ENCODE measurements around the gene FMN1.

Gene FMN1

DNA sequence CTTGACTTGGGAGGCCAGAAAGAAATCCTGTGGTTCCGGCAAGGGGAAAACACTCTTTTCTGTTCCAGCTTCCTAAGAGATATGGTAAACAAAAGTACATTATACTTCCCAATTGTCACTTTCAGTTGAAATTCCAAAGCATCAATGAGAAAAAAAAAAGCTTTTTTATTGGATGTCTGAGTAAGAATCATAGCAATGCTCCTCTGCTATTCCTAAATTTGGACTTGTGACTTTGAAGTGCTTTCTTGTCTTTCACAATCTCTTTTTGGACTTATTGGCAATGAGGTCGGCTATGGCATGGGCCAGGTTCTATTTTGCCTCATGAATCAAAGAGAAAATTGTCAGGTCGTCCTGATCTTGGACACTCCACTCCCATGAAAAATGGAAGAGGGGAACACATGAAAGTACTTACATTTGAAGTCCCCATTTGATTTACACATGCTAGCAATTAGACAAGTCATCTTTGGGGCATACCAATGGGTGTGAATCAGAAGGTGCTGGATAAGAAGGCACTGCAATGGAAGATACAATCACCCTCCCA is 306.2 kb downstream of the FMN1 start:
- H3K27ac ChIP-seq (ENCODE audit: low read depth, low read length) = no peak overlapping the region
- H3K79me2 ChIP-seq (ENCODE audit: control insufficient read depth, insufficient read depth, low read length, unreplicated experiment) = no peaks in the 10 kb centered on the region
- no peaks in the 10 kb centered on the region for H3K27me3 ChIP-seq (ENCODE audit: insufficient read depth, low read length)
- H3K4me1 ChIP-seq (ENCODE audit: control insufficient read depth, insufficient read depth, low read length, unreplicated experiment) = peaks cover 15% of the 10 kb centered on the region
- H3K36me3 ChIP-seq (ENCODE audit: insufficient read depth, low read length) = no peaks in the 10 kb centered on the region
- H3K4me3 ChIP-seq (ENCODE audit: low read depth, low read length) = no peak overlapping the region
- no peak overlapping the region for H2AFZ ChIP-seq (ENCODE audit: low read length, unreplicated experiment)

DNA sequence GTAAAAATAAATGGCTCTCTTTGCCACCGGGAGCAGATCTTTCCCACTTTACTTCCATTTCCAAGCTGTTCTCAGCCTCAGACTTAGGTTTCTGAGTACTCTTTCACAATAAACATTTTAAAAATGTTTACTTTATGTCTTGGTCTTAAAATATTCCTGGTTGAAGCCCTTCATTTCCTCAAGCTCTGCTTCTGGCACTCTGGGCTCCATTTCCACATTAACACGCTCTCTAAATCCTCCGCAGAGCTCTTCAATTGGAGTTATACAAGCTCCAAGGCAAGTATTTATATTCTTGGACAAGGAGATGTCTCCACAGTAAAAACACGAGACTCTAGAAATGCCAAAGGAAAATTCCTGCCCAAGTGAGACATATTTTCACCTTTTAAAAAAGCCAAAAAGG is 307.4 kb downstream of the FMN1 start:
- Histone ChIP-seq H3K36me3 (ENCODE audit: insufficient read depth, low read length) (no peaks in the 10 kb centered on the region), H2AFZ (ENCODE audit: low read length, unreplicated experiment) (no peak overlapping the region), H3K27ac (ENCODE audit: low read depth, low read length) (no peak overlapping the region), H3K4me3 (ENCODE audit: low read depth, low read length) (no peak overlapping the region), H3K27me3 (ENCODE audit: insufficient read depth, low read length) (no peaks in the 10 kb centered on the region), H3K79me2 (ENCODE audit: control insufficient read depth, insufficient read depth, low read length, unreplicated experiment) (no peaks in the 10 kb centered on the region), H3K4me1 (ENCODE audit: control insufficient read depth, insufficient read depth, low read length, unreplicated experiment) (peaks cover 15% of the 10 kb centered on the region)

DNA sequence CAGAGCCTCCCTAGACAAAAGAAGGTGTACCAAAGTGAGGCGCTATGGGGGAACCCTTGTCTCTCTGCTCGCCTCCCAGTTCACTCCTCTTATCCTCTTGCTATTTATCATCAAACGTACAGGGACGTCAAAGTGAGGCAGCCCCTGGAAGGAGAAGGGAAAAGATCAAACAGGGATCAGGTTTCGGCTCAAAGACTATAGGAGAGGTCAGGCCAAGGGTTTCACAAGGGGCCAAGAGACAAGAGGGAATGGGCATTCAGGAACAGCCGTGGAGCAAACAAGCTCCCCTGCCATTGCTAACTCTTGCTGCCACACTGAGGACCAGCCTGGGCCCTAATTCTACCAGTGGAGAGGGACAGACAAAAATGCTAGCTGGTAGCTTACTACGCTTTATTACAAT is 308.1 kb downstream of the FMN1 start:
- H3K79me2 ChIP-seq (ENCODE audit: control insufficient read depth, insufficient read depth, low read length, unreplicated experiment) = no peaks in the 10 kb centered on the region
- H2AFZ ChIP-seq (ENCODE audit: low read length, unreplicated experiment) = no peak overlapping the region
- H3K4me3 ChIP-seq (ENCODE audit: low read depth, low read length) = no peak overlapping the region
- no peaks in the 10 kb centered on the region for H3K36me3 ChIP-seq (ENCODE audit: insufficient read depth, low read length)
- H3K27me3 ChIP-seq (ENCODE audit: insufficient read depth, low read length) = no peaks in the 10 kb centered on the region
- no peak overlapping the region for H3K27ac ChIP-seq (ENCODE audit: low read depth, low read length)
- H3K4me1 ChIP-seq (ENCODE audit: control insufficient read depth, insufficient read depth, low read length, unreplicated experiment) = peaks cover 15% of the 10 kb centered on the region

DNA sequence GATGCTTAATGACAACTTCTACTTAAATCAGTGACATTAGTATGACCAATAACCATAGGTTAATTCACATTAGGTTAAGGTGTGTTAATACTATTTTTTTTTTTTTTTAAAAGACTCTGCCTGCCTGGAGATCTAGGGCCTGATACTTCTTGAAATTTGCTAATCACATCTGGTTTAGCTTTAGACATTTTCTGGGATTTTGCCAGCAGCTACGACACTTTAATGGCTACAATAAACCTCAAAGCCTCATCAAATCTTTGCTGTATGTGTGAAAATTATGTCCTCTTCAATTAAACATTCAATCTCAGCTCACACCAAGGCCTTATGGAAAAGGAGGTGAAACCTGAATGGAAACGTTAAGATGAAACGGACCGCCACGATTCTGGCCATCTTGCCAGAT is 308.8 kb downstream of the FMN1 start:
- Histone ChIP-seq H3K4me1 (ENCODE audit: control insufficient read depth, insufficient read depth, low read length, unreplicated experiment) (peaks cover 15% of the 10 kb centered on the region), H3K79me2 (ENCODE audit: control insufficient read depth, insufficient read depth, low read length, unreplicated experiment) (no peaks in the 10 kb centered on the region), H3K27ac (ENCODE audit: low read depth, low read length) (no peak overlapping the region), H2AFZ (ENCODE audit: low read length, unreplicated experiment) (no peak overlapping the region), H3K36me3 (ENCODE audit: insufficient read depth, low read length) (no peaks in the 10 kb centered on the region), H3K27me3 (ENCODE audit: insufficient read depth, low read length) (no peaks in the 10 kb centered on the region), H3K4me3 (ENCODE audit: low read depth, low read length) (no peak overlapping the region)

DNA sequence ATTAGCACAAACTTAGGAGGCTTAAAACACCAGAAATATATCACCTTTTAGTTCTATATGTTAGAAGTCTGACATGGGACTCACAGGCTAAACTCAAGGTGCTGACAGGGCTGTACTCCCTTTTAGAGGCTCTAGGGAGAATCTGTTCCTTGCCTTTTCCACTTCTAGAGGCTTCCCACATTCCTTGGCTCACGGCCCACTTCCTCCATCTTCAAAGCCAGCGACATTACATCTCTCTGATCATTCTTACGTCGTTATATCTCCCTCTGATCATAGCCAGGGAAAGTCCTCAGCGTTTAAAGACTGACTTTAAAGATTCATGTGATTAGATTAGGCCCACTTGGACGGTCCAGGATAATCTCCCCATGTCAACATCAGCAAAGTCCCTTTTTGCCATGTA is 310.4 kb downstream of the FMN1 start:
- Histone ChIP-seq H3K27me3 (ENCODE audit: insufficient read depth, low read length) (no peaks in the 10 kb centered on the region), H3K27ac (ENCODE audit: low read depth, low read length) (no peak overlapping the region), H3K4me1 (ENCODE audit: control insufficient read depth, insufficient read depth, low read length, unreplicated experiment) (peaks cover 21% of the 10 kb centered on the region), H2AFZ (ENCODE audit: low read length, unreplicated experiment) (peak overlapping the region; percentile 84), H3K79me2 (ENCODE audit: control insufficient read depth, insufficient read depth, low read length, unreplicated experiment) (no peaks in the 10 kb centered on the region), H3K36me3 (ENCODE audit: insufficient read depth, low read length) (no peaks in the 10 kb centered on the region), H3K4me3 (ENCODE audit: low read depth, low read length) (peak overlapping the region; percentile 26; the same call in 1 of the 2 replicates)

DNA sequence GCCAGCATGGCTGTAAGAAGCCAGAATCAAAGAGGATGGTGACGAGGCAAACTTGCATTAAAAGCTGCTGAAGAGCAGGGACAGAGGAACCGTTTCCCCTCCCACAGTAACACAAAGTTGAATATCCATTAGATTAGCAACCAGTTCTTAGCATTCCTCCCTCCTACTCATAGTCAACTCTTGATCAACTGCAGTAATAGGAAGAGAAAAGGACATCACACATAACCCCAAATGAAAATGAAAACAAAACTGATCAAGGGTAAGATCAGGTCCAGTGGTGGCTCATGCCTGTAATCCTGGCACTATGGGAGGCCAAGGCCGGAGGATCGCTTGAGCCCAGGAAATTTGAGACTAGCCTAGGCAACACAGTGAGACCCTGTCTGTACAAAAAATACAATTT is 311.6 kb downstream of the FMN1 start:
- no peaks in the 10 kb centered on the region for H3K27me3 ChIP-seq (ENCODE audit: insufficient read depth, low read length)
- no peaks in the 10 kb centered on the region for H3K79me2 ChIP-seq (ENCODE audit: control insufficient read depth, insufficient read depth, low read length, unreplicated experiment)
- no peak overlapping the region for H3K27ac ChIP-seq (ENCODE audit: low read depth, low read length)
- H3K4me3 ChIP-seq (ENCODE audit: low read depth, low read length) = no peak overlapping the region
- no peaks in the 10 kb centered on the region for H3K36me3 ChIP-seq (ENCODE audit: insufficient read depth, low read length)
- peak overlapping the region; percentile 28 for H2AFZ ChIP-seq (ENCODE audit: low read length, unreplicated experiment)
- H3K4me1 ChIP-seq (ENCODE audit: control insufficient read depth, insufficient read depth, low read length, unreplicated experiment) = peaks cover 25% of the 10 kb centered on the region

DNA sequence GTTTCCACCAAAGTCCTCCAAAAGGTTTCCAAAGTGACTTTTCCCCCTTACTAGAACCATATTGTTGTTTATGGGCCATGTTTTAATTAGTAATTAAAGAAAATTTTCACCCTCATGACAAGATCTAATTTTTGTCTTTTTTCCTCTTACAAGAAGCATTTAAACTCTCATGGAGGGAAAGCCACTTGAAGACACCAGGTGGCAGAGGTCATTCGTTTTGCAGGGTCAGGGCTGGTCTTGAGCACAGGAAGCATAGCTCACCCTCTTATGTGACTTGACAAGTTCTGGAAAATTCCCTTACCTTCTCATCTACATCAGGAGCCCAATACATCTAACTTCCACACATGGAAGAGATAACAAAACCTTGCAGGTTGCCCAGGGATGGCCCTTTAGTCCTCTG is 313.0 kb downstream of the FMN1 start:
- no peak overlapping the region for H3K4me3 ChIP-seq (ENCODE audit: low read depth, low read length)
- no peaks in the 10 kb centered on the region for H3K27me3 ChIP-seq (ENCODE audit: insufficient read depth, low read length)
- H2AFZ ChIP-seq (ENCODE audit: low read length, unreplicated experiment) = no peak overlapping the region
- H3K79me2 ChIP-seq (ENCODE audit: control insufficient read depth, insufficient read depth, low read length, unreplicated experiment) = no peaks in the 10 kb centered on the region
- peaks cover 31% of the 10 kb centered on the region for H3K4me1 ChIP-seq (ENCODE audit: control insufficient read depth, insufficient read depth, low read length, unreplicated experiment)
- no peak overlapping the region for H3K27ac ChIP-seq (ENCODE audit: low read depth, low read length)
- no peaks in the 10 kb centered on the region for H3K36me3 ChIP-seq (ENCODE audit: insufficient read depth, low read length)

DNA sequence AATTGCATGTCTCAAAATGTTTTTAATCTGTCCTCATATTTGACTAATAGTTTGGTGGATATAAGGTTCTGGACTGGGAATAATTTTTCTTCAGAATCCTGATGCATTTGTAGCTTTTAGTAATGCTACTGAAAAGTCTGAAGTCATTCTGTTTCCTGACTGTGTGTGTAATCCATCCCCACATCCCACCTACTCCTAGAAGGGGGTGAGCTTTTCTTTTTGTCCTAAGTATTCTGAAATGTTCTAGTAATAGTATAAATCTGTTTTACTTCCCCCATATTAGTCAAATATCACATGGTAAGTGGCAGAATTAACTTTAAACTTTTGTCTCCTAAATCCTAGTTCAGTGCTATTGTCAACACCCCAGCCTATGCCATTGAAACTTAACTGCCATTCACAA is 313.9 kb downstream of the FMN1 start:
- no peak overlapping the region for H2AFZ ChIP-seq (ENCODE audit: low read length, unreplicated experiment)
- no peak overlapping the region for H3K27ac ChIP-seq (ENCODE audit: low read depth, low read length)
- H3K4me1 ChIP-seq (ENCODE audit: control insufficient read depth, insufficient read depth, low read length, unreplicated experiment) = peaks cover 31% of the 10 kb centered on the region
- H3K4me3 ChIP-seq (ENCODE audit: low read depth, low read length) = no peak overlapping the region
- no peaks in the 10 kb centered on the region for H3K79me2 ChIP-seq (ENCODE audit: control insufficient read depth, insufficient read depth, low read length, unreplicated experiment)
- no peaks in the 10 kb centered on the region for H3K27me3 ChIP-seq (ENCODE audit: insufficient read depth, low read length)
- no peaks in the 10 kb centered on the region for H3K36me3 ChIP-seq (ENCODE audit: insufficient read depth, low read length)

DNA sequence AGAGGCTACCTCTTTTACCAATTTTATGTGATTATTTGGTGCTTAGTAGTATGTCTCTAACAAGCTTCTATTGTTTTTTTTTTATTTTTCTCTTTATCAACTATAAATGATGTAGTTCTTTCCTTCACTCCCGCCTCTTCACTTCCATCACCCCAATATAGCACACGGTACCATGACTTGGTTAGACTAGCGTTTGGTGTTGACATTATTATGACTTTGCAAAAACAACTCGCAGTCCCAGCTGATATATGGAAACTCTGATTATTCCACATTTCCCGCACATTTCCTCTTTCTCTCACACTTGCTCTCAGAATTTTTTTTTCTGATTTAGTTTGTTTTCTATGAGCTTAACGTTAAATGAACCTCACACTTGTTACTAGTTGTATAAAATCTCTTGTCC is 314.5 kb downstream of the FMN1 start:
- Histone ChIP-seq H2AFZ (ENCODE audit: low read length, unreplicated experiment) (no peak overlapping the region), H3K4me3 (ENCODE audit: low read depth, low read length) (no peak overlapping the region), H3K36me3 (ENCODE audit: insufficient read depth, low read length) (no peaks in the 10 kb centered on the region), H3K27me3 (ENCODE audit: insufficient read depth, low read length) (no peaks in the 10 kb centered on the region), H3K79me2 (ENCODE audit: control insufficient read depth, insufficient read depth, low read length, unreplicated experiment) (no peaks in the 10 kb centered on the region), H3K4me1 (ENCODE audit: control insufficient read depth, insufficient read depth, low read length, unreplicated experiment) (peaks cover 31% of the 10 kb centered on the region), H3K27ac (ENCODE audit: low read depth, low read length) (no peak overlapping the region)

DNA sequence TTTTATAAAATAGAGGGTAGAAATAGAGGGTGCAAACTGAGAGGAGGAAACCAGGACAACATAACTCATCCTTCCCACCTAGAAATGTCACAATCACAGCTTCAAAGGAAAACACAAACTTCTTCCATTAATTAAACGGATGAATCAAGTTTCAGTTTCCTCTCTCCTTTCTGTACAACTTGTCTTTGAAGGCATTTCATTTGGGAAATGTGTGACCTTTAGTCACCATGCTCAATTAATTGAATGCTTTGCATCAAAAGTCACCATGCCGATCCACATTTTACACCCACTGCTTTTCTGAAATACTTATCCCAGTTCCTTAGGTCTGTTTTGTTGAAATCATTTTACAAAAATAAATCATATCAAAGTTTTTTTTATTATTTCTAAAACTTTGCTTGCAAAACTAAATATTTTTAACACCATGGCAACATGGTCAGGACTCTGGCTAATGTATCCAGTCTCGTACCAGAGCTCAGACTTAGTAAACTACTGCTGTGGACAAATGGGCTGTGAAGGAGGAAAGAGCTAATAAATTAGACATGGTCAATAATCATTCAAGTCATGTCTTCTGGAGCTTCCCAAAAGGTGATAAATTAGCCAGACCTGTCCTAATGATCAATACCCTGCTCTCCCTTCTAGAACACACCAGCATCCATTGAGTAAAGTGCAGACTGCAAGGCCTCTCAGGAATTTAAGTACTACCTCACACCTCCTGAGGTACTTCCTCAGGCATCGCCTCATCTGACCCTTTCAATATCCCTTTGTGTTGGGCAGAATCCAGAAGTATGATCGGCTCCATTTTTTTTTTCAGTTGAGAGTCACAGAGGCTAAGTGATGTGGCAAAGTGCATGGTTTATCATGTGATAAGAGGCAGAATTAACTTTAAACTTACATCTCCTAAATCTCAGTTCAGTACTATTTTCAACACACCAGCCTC is 315.4 kb downstream of the FMN1 start:
- H3K27ac ChIP-seq (ENCODE audit: low read depth, low read length) = peak overlapping the region; percentile 42
- H3K27me3 ChIP-seq (ENCODE audit: insufficient read depth, low read length) = no peaks in the 10 kb centered on the region
- H3K79me2 ChIP-seq (ENCODE audit: control insufficient read depth, insufficient read depth, low read length, unreplicated experiment) = no peaks in the 10 kb centered on the region
- no peak overlapping the region for H3K4me3 ChIP-seq (ENCODE audit: low read depth, low read length)
- H2AFZ ChIP-seq (ENCODE audit: low read length, unreplicated experiment) = peak overlapping the region; percentile 61
- H3K36me3 ChIP-seq (ENCODE audit: insufficient read depth, low read length) = no peaks in the 10 kb centered on the region
- H3K4me1 ChIP-seq (ENCODE audit: control insufficient read depth, insufficient read depth, low read length, unreplicated experiment) = peaks cover 26% of the 10 kb centered on the region

DNA sequence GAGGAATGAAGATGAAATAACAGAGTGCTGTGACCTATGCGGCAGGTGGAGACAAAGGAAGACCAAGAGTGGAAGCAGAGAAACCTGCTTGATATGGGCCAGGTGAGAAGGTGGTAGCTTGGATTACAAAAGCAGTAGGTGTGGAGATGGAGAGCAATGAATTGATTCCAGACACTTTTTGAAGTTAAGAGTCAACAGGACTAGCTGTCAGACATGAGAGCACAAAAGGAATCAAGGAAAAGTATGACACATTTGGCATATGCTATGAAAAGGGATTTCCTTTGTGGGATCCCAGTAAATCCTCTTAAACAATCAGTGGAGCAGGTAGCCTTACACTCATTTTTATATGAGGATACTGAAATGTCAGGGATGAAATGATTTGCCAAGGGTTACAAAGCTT is 316.2 kb downstream of the FMN1 start:
- Histone ChIP-seq H3K4me1 (ENCODE audit: control insufficient read depth, insufficient read depth, low read length, unreplicated experiment) (peaks cover 23% of the 10 kb centered on the region), H2AFZ (ENCODE audit: low read length, unreplicated experiment) (peak overlapping the region; percentile 61), H3K4me3 (ENCODE audit: low read depth, low read length) (no peak overlapping the region), H3K79me2 (ENCODE audit: control insufficient read depth, insufficient read depth, low read length, unreplicated experiment) (no peaks in the 10 kb centered on the region), H3K36me3 (ENCODE audit: insufficient read depth, low read length) (no peaks in the 10 kb centered on the region), H3K27me3 (ENCODE audit: insufficient read depth, low read length) (no peaks in the 10 kb centered on the region), H3K27ac (ENCODE audit: low read depth, low read length) (peak overlapping the region; percentile 42)
